Measurements from ENCODE around the gene INHBE.
A peak's percentile ranks its signal among the peaks of the same experiment; 100 is the strongest.

INHBE gene

DNA sequence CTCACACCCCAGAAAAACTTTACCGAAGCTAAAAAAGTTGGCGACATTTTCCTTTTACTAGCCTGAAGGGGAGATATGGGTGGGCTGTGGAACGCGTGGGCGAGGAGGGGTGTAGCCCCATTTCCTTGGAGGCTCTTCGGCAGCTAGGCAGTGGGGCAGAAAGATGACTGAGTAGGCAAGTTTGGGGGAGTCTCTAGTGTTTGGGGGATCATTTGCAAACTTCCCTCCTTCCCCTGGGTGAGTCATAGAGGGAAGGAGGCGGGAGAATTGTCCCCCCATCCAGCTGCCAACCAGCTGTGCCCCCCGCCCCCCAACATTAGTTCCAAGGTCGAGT, 6.8 kb downstream of the INHBE start:
- no peak for DNase-seq

DNA sequence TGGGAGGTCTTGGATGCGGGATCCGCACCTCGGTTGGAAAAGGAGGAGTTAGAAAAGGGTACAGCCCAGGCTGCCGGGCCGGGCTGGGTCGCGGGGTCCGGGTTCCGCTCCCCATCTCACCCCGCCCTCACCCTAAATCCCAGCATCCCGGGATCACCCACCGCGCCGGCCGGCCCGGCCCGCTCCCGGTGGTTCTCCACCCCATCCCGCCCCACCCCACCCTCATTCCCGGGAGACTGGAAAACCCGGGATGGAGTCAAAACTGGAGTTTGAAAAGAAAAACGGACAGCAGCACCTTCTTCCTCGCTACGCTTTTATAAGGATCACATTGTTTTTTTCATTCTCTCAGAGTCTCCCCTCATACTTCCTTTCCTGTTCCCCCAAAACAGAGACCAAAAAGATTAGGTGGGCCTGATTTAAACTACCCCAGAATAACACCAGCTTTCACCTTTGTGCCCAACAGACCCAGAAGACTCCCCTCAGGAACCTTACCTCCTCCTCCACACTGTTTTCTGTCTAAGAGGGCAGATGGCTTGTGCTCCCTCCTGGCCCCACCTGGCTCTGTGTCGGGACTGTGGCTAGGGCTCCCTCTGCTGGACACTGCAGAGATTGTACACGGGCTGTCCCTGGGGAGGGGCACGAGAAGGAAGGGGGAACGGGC, 7.3 kb downstream of the INHBE start:
- peak; percentile 74 for DNase-seq

DNA sequence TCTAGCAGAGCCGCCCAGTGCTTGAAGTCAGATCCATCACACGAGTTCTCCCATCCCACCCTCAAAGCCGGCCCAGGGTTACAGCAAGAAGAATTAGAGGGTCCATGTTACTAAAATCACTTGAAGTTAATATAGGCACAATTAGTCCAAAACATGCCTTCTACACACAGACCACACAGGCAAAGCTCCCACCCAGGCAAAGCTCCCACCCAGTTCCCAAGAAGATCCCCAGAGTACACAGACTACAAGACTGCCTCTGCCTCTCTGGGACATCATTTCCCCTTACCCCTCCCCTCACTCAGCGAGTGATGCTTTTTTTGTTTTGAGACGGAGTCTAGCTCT, 7.8 kb downstream of the INHBE start:
- no peak for DNase-seq

DNA sequence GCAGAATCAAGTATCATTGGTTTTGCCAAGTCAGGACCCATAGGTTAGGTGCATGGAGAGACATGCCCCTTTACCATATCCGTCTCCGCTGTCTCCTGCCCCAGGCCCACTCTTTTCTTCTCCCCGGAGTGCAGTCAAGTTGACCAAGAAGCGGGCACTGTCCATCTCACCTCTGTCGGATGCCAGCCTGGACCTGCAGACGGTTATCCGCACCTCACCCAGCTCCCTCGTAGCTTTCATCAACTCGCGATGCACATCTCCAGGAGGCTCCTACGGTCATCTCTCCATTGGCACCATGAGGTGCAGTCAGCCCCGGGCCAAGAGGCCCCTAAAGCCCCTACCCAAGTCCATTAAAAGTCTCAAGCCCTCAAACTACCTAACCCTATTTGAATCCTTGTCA, 9.5 kb downstream of the INHBE start:
- DNase-seq: no peak

DNA sequence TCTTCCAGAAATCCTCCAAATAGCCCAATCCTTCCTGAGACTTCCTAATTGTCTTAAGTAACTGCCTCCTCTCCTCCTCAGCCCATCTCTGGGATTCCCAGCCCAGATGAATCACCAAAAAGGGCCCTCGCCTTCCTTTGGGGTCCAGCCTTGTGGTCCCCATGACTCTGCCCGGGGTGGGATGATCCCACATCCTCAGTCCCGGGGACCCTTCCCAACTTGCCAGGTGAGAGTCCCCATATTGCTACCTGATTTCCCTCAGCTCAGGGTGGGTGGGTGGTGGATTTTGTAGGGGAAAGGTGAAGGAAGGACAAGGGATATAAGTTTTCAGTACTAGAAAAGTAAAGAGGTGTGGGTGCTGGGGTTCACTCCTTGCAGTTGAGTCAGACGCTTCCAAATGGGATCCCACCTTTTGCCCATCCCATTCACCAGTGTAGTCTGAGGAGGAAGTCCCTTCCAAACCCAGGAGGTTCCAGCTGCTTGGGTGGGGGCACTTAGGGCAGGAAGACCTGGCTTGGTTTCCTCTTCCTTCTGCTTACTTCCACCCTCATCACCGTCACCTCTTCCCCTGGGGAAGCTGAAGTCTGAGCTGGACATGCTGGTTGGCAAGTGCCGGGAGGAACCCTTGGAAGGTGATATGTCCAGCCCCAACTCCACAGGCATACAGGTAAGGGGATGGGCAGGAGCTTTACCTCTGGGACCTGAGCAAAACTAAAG, 10.1 kb downstream of the INHBE start:
- no peak for DNase-seq

DNA sequence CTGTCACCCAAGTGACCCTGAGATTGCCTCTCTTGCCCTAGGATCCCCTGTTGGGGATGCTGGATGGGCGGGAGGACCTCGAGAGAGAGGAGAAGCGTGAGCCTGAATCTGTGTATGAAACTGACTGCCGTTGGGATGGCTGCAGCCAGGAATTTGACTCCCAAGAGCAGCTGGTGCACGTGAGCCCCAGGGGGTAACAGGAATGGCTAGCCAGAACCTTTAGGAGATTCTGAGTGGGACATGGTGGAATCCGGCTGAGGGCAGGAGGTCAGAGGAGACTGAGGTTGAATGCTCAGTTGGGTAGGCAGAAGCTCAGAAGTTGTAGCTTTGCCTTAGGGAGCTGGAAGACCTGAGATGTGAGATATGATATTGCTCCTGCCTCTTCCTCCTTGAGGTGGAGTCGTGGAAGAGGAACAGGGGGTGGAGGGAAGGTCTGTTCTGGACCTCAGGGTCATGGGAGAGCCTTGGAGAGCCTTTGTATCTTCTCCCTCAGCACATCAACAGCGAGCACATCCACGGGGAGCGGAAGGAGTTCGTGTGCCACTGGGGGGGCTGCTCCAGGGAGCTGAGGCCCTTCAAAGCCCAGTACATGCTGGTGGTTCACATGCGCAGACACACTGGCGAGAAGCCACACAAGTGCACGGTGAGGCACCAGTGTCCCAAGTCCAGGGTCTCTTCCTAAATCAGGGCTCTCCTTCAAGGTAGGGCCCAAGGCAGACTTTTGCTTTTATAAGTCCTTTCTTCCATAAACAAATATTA, 10.8 kb downstream of the INHBE start:
- DNase-seq: no peak

DNA sequence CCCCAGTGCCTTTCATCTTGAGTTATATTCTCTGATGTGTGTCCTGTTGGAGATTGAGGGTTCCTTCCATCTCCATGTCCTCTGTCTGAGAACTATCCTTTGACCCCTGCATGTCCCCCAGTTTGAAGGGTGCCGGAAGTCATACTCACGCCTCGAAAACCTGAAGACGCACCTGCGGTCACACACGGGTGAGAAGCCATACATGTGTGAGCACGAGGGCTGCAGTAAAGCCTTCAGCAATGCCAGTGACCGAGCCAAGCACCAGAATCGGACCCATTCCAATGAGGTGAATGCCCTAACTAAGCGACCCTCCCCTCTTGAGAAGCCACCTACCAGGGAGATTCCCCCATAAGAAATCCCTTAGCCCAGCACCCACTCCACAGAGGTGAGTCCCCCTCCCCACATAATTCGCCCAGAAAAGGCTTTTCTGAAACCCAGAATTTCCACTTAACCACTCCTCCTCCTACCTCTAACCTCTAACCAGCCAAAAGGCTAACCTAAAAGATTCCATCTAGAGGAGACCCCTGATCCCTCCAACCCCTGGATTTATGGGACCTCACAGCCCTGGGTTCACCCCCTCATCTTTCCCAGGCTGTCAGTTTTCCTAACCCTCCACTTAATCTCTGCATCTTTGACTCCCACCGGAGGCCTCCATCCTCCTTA, 12.2 kb downstream of the INHBE start:
- no peak for DNase-seq

DNA sequence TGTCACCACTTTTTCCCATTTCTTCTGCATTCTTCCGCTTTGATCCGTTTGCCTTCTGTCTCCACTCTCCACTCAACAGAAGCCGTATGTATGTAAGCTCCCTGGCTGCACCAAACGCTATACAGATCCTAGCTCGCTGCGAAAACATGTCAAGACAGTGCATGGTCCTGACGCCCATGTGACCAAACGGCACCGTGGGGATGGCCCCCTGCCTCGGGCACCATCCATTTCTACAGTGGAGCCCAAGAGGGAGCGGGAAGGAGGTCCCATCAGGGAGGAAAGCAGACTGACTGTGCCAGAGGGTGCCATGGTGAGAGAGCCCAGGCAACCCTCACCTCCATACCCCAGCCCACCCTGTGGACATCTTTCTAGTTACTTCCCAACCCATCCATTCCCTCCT, 12.8 kb downstream of the INHBE start:
- DNase-seq: no peak

DNA sequence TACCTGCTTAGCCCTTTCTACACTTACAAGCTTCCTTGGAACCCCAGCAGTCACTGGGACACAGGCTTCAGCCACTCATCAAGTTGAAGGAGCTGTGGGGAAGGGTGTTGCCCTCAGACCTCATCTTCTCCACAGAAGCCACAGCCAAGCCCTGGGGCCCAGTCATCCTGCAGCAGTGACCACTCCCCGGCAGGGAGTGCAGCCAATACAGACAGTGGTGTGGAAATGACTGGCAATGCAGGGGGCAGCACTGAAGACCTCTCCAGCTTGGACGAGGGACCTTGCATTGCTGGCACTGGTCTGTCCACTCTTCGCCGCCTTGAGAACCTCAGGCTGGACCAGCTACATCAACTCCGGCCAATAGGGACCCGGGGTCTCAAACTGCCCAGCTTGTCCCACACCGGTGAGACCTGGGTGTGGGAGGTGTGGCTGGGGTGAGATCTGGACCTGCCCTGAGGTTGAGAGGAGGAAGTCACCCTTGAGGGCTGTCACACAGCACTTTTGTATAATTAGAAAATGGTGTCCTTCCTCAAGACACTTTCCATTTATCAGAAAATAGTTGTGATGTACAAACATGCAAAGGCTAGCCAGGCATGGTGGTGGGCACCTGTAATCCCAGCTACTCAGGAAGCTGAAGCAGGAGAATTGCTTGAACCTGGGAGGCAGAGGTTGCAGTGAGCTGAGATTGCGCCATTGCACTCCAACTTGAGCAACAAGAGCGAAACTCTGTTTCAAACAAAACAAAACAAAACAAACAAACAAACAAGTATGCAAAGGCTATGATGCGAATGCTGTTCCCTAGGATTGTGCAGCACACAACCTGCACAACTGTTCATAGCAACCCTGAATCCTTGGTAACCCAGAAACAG, 14.4 kb downstream of the INHBE start:
- no peak for DNase-seq

DNA sequence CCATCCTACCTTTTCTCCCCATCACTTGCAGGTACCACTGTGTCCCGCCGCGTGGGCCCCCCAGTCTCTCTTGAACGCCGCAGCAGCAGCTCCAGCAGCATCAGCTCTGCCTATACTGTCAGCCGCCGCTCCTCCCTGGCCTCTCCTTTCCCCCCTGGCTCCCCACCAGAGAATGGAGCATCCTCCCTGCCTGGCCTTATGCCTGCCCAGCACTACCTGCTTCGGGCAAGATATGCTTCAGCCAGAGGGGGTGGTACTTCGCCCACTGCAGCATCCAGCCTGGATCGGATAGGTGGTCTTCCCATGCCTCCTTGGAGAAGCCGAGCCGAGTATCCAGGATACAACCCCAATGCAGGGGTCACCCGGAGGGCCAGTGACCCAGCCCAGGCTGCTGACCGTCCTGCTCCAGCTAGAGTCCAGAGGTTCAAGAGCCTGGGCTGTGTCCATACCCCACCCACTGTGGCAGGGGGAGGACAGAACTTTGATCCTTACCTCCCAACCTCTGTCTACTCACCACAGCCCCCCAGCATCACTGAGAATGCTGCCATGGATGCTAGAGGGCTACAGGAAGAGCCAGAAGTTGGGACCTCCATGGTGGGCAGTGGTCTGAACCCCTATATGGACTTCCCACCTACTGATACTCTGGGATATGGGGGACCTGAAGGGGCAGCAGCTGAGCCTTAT, 15.3 kb downstream of the INHBE start:
- no peak for DNase-seq

DNA sequence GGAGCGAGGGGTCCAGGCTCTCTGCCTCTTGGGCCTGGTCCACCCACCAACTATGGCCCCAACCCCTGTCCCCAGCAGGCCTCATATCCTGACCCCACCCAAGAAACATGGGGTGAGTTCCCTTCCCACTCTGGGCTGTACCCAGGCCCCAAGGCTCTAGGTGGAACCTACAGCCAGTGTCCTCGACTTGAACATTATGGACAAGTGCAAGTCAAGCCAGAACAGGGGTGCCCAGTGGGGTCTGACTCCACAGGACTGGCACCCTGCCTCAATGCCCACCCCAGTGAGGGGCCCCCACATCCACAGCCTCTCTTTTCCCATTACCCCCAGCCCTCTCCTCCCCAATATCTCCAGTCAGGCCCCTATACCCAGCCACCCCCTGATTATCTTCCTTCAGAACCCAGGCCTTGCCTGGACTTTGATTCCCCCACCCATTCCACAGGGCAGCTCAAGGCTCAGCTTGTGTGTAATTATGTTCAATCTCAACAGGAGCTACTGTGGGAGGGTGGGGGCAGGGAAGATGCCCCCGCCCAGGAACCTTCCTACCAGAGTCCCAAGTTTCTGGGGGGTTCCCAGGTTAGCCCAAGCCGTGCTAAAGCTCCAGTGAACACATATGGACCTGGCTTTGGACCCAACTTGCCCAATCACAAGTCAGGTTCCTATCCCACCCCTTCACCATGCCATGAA, 16.0 kb downstream of the INHBE start:
- no peak for DNase-seq

DNA sequence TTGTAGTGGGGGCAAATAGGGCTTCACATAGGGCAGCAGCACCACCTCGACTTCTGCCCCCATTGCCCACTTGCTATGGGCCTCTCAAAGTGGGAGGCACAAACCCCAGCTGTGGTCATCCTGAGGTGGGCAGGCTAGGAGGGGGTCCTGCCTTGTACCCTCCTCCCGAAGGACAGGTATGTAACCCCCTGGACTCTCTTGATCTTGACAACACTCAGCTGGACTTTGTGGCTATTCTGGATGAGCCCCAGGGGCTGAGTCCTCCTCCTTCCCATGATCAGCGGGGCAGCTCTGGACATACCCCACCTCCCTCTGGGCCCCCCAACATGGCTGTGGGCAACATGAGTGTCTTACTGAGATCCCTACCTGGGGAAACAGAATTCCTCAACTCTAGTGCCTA, 16.6 kb downstream of the INHBE start:
- no peak for DNase-seq

DNA sequence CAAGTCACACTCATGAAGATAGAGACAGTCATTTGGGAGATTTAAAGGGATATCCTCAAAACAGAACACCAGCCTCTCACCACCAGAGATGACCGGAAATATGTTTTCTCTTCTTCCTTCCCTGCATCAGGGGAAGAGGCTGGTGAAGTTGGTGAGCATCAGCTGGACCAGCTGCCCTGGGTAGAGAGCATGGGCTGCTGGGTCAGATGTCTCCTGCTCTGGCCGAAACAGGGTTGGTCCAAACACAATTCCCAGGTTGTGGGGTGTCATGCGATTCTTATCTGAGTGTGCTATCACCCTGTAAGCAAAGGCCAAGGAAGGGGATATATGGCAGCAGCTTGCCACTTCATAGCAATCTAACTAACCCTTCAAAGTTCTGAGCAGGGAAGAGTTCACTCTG, 17.3 kb downstream of the INHBE start:
- no peak for DNase-seq

DNA sequence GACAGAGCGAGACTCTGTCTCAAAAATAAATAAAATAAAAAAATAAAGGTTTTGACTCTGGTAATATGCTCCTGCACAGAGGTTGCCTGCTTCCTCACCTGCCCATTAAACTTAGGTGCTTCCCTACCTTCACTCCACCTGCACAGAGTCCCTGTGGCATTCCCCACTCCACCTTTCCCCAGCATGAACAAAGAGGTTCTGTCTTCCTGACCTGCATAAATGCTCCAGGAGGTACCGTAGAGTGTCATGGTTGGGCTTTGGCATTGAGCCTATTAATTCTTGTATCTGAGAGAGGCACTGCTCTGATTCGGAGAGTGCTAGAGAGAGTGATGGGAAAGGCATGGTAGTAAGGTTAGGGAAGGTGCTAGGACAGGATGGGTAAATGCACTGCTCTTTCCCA, 18.3 kb downstream of the INHBE start:
- no peak for DNase-seq

DNA sequence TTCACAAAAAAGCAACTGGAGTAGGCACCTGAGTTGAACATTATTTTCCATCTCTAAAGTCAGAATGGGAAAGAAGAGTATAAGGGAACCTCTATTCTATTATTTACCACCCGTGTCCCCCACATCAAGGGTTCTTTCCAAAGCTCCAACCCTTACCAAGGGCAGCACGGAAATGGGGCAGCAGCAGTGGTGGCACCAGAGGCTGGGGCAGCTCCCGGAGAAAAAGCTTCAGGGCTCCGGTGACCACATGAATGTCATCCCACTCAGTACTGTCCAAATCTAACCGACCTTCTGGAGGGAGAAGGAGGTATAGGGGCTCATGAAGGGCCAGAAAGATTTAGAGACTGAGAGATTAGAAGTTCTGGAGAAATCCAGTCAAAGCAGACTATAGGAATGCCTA, 18.8 kb downstream of the INHBE start:
- DNase-seq: no peak

DNA sequence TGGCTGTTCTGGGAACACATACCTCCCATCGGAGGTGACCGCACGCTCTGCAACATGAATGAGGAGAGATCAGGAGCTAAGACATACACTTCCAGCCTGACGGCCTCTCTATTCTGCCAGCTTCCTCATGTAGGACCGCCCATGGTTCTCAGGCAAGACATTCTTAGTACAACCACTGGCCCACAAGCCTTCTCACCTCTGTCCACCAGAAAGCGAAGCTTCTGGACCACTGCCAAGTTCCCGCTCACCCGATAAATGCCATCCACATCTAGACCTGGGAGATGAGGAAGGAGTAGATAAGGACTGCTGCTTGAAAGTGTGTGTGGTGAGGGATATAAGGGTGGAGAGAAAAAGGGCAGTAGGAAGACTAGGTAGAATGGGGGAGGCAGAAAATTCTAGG, 19.3 kb downstream of the INHBE start:
- no peak for DNase-seq

DNA sequence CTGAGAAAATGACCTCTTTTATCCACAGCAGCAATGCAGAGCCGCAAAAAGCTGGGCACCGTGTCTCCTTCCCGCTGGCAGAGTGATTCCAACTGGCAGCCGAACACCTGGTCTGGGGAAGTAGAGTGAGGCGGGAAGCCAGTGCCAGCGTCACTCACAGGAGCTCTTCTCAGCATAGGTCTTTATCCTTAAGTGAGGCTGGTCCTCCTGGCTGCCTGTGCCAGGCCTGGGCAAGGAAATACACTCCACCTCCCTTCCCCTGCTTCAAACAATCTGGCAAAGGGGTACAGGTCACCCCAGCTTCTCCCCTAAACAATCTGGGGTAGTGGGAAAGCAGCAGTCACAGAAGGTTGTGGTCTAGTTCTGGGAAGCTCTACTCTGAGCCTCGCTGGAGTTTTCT, 19.8 kb downstream of the INHBE start:
- no peak for DNase-seq

DNA sequence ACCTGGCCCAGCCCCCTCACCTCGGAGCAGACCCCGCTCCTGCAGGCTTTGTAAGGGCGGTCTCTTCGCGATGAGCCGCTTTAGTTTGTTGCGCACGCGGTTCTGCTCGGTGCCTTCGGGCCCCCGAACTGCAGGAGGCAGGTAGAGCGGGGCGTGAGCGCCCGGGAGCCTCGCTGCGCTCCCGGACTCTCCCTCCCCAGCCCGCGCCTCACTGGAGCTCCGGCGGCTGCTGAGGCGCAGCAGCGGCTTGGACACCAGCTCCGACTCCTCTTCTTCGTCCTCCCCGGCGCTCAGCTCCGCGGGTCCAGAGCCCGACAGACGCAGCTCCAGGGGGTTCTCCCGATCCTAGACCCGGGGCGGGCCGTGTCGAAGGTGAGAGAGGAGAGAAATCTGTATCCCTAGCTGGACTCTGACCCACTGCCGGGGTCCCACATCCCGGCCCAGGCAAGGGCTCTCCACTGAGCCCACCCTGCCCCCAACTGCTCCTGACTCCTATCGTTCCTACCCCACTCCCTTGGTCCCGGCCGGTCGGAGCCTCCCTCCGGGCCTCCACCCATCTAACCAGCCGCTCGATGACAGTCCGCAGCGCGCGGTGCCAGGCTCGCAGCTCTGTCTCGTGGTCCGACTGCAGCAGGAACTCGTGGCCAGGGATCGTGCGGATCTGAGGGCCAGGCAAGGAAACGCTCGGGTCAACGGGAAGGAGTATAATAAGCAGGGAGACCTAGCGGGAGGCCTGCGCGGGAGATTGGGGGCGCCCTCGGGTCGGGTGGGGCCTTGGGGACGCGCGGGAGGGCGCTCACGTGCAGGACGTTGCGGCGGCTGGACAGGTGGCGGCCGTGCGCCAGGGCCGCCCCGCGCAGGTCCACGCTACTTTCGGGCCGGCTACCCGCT, 20.4 kb downstream of the INHBE start:
- no peak for DNase-seq

DNA sequence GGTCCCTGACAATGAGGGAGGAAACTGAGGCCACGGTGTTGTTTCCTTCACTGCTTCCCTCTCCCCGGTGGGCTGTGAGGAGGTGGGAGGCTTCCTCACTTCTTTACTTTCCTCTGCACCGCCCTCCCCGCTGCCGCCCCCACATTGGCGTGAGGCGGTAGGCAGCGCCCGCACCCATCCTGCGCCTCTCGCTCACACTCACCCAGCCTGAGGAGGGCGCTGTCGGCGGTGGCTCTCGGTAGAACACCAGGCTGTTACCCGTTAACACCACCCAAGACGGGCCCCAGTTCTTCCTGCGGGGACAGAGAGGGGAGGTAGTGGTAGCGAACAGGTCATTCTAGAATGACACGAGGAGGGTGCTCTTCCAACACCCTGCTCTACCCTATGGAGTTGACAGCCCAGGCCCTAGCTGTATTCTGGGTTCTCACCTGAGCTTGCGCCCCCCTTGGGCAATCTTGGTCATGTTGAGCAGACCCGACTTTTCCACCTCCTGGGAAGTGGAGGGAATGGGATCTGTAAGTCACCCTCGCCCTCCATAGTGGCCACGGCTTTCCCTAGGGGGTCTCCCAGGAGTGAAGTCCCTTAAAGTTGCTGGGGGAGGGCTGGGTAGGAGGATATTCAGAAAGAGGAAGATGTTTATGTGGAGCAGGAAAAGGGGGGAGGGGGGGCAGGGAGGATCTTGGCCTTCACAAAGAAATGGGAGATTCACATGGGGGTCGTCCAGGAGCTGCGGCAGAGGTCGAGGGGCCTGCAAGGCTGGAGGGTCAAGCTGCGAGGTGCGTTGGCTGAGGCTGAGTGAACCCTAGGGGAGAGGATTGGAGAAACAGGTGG, 21.3 kb downstream of the INHBE start:
- no peak for DNase-seq

All from NCI-H1694 (cell line).